T-helper 2 cell treated with Interferon-gamma antibody and Interleukin-4, amounts not matched to agents 5 μg/mL and 100 μg/mL, for 36 hours (primary cell): ENCODE measurements around the gene NECTIN2.
"Not testable (repeated sequence)": the region's sequence is repeated elsewhere in the genome, so short reads cannot be mapped to it uniquely, and the experiment has no call there.

ENCODE experiments used
- DNase-seq: peaks from one replicate; pipeline ENCODE4 v3.0.0; 2021; ENCODE audit warnings: low spot score
- H3K27ac Mint-ChIP-seq: one replicate; pipeline ENCODE4 v1.8.0; 2021; ENCODE audit warnings: mild to moderate bottlenecking, mixed read lengths
- H3K27me3 Mint-ChIP-seq: one replicate; pipeline ENCODE4 v1.8.0; 2021; ENCODE audit warnings: low read depth, mixed read lengths
- H3K36me3 Mint-ChIP-seq: one replicate; pipeline ENCODE4 v1.8.0; 2021; ENCODE audit warnings: low read depth, mixed read lengths
- H3K4me1 Mint-ChIP-seq: one replicate; pipeline ENCODE4 v1.8.0; 2021; ENCODE audit warnings: low read depth, mixed read lengths
- H3K4me3 Mint-ChIP-seq: one replicate; pipeline ENCODE4 v1.8.0; 2022; ENCODE audit warnings: mild to moderate bottlenecking, moderate library complexity, mixed read lengths
- H3K9me3 Mint-ChIP-seq: one replicate; pipeline ENCODE4 v1.8.0; 2021; ENCODE audit warnings: mixed read lengths

NECTIN2 gene

DNA sequence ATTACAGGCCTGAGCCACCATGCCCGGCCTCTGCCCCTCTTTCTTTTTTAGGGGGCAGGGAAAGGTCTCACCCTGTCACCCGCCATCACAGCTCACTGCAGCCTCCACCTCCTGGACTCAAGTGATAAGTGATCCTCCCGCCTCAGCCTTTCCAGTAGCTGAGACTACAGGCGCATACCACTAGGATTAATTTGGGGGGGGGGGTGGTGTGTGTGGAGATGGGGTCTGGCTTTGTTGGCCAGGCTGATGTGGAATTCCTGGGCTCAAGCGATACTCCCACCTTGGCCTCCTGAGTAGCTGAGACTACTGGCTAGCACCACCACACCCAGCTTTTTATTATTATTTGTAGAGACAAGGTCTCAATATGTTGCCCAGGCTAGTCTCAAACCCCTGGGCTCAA is 63.7 kb downstream of the NECTIN2 start:
- Mint-ChIP-seq H3K4me3 (no peak overlapping the region), H3K36me3 (no peaks in the 10 kb centered on the region), H3K4me1 (peaks cover 19% of the 10 kb centered on the region), H3K27me3 (peaks cover 30% of the 10 kb centered on the region), H3K9me3 (no peaks in the 10 kb centered on the region), H3K27ac (no peak overlapping the region)
- no peak for DNase-seq

DNA sequence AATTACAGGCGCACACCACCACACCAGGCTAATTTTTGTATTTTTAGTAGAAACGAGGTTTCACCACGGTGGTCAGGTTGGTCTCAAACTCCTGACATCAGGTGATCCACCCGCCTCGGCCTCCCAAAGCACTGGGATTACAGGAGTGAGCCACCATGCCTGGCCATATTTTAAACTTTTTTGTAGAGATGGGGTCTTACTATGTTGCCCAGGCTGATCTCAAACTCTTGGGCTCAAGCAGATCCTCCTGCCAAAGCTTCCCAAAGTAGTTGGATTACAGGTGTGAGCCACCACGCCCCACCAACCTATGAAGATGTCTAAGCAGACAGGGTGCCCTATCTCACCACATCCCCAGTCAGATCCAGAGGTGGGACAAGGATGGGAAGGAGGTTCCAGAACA is 65.8 kb downstream of the NECTIN2 start:
- H3K36me3 Mint-ChIP-seq, DNase-seq, H3K27ac Mint-ChIP-seq, H3K9me3 Mint-ChIP-seq, H3K4me3 Mint-ChIP-seq: not testable (repeated sequence)
- Mint-ChIP-seq H3K27me3 (peaks cover 18% of the 10 kb centered on the region), H3K4me1 (peaks cover 17% of the 10 kb centered on the region)

DNA sequence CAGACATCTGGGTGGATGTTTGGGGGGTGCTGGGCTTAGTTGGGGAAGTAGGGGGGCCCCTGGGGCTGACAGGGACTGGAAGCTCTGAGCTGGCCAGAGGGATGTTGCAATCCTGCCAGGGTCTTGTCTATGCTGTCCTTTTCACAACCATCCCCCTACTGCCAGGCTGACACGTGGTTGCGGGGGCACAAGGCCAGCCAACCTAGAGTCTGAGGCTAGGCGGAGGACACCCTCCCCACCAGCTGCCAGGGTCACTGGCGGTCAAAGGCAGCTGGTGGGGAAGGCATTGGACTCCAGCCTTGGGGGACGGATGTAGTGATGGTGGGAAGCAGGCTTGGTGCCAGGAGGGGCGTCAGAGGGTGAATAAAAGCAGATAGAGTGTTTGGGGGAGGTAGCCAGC is 66.8 kb downstream of the NECTIN2 start:
- DNase-seq: no peak
- no peaks in the 10 kb centered on the region for H3K9me3 Mint-ChIP-seq
- H3K27ac Mint-ChIP-seq: no peak overlapping the region
- H3K27me3 Mint-ChIP-seq: peaks cover 17% of the 10 kb centered on the region
- peaks cover 17% of the 10 kb centered on the region for H3K4me1 Mint-ChIP-seq
- H3K36me3 Mint-ChIP-seq: no peaks in the 10 kb centered on the region
- no peak overlapping the region for H3K4me3 Mint-ChIP-seq

DNA sequence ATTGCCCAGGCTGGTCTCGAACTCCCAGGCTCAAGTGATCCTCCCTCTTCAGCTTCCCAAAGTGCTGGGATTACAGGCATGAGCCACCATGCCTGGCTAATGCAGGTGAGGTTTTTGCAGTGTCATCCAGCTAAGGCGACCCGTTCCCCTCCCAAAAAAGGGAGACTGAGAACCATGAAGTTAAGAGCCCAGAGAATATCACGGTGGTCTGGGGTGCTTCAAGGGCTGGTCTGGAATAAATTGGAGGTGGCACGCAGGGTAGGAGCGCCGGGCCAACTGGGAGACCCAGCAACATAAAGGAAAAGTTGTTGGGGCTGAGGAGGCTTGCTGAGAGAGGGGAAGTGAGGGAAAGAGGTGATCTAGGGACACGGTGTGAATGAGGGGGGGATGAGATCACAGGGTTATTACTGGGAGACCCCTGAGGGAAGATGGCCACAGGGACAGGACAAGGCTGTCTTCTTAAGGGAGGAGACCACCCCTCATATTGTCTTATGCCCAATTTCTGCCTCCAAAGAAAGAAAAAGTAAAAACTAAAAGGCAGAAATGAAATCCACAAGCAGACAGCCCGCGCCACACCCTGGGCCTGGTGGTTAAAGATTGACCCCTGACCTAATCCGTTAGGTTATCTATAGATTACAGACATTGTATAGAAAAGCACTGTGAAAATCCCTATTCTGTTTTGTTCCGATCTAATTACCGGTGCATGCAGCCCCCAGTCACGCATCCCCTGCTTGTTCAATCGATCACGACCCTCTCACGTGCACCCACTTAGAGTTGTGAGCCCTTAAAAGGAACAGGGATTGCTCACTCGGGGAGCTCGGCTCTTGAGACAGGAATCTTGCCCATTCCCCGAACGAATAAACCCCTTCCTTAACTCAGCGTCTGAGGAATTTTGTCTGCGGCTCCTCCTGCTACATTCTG is 67.7 kb downstream of the NECTIN2 start:
- not testable (repeated sequence) for H3K36me3 Mint-ChIP-seq, H3K9me3 Mint-ChIP-seq, DNase-seq
- H3K27ac Mint-ChIP-seq: peak overlapping the region; percentile 90
- H3K4me1 Mint-ChIP-seq: peaks cover 17% of the 10 kb centered on the region
- peak overlapping the region; percentile 97 for H3K4me3 Mint-ChIP-seq
- H3K27me3 Mint-ChIP-seq: peaks cover 17% of the 10 kb centered on the region

DNA sequence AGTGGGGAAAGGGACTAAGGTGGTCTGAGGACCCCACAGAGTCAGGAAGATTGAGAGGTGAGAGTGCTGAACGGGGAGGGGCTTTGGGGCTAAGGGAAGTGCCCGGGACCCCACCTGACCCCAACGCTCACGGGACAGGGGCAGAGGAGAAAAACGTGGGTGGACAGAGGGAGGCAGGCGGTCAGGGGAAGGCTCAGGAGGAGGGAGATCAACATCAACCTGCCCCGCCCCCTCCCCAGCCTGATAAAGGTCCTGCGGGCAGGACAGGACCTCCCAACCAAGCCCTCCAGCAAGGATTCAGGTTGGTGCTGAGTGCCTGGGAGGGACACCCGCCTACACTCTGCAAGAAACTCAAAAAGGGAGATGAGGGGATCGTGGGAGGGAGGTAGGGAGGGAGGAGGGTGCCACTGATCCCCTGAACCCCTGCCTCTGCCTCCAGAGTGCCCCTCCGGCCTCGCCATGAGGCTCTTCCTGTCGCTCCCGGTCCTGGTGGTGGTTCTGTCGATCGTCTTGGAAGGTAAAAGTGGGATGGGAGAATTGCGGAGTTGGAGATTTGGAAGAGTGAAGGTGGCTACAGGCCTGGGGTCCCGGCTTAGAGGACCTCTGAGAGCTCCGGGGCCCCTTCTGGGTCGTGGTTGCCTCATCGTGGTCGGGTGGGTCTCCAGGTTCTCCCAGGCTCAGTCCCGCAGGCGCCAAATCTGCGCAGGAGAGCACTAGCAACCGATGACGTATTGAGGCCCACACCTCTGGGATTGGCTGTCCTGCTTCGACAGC is 68.5 kb downstream of the NECTIN2 start, which contains the start of gene APOC1:
TSS of gene APOC1 (plus strand) at position 176 of the 774 bp plus-strand sequence. CDS start at position 460, 284 bp downstream.
- H3K4me1 Mint-ChIP-seq: peaks cover 17% of the 10 kb centered on the region
- peak; percentile 81 for DNase-seq
- H3K36me3 Mint-ChIP-seq, H3K9me3 Mint-ChIP-seq: not testable (repeated sequence)
- peak within 1 kb of the TSS; percentile 90 for H3K27ac Mint-ChIP-seq
- H3K4me3 Mint-ChIP-seq: peak within 1 kb of the TSS; percentile 97
- peaks cover 17% of the 10 kb centered on the region for H3K27me3 Mint-ChIP-seq

DNA sequence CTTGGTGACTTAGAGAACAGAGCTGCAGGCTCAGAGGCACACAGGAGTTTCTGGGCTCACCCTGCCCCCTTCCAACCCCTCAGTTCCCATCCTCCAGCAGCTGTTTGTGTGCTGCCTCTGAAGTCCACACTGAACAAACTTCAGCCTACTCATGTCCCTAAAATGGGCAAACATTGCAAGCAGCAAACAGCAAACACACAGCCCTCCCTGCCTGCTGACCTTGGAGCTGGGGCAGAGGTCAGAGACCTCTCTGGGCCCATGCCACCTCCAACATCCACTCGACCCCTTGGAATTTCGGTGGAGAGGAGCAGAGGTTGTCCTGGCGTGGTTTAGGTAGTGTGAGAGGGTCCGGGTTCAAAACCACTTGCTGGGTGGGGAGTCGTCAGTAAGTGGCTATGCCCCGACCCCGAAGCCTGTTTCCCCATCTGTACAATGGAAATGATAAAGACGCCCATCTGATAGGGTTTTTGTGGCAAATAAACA is 78.2 kb downstream of the NECTIN2 start:
- no peaks in the 10 kb centered on the region for H3K9me3 Mint-ChIP-seq
- no peak overlapping the region for H3K27ac Mint-ChIP-seq
- H3K4me1 Mint-ChIP-seq: no peaks in the 10 kb centered on the region
- H3K4me3 Mint-ChIP-seq: no peak overlapping the region
- DNase-seq: no peak
- H3K27me3 Mint-ChIP-seq: peaks cover 14% of the 10 kb centered on the region
- H3K36me3 Mint-ChIP-seq: no peaks in the 10 kb centered on the region

DNA sequence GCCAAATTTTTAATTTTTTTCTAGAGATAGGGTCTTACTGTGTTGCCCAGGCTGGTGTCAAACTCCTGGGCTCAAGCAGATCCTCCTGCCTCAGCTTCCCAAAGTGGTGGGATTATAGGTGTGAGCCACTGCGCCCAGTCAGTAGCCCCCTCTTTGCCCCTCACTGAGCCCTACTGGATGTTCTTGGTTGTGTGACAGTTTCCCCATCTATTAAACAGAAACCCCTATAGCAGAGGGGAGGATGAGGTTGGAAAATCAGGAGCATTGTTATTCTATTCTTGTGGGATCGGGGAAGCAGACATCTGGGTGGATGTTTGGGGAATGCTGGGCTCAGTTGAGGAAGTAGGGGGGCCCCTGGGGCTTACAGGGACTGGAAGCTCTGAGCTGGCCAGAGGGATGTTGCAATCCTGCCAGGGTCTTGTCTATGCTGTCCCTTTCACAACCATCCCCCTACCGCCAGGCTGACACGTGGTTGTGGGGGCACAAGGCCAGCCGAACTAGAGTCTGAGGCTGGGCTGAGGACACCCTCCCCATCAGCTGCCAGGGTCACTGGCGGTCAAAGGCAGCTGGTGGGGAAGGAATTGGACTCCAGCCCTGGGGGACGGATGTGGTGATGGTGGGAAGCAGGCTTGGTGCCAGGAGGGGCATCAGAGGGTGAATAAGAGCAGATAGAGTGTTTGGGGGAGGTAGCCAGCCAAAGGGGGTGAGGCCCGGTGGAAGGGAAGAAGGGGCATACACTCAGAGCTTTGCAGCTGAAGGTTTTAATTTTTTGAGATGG is 79.2 kb downstream of the NECTIN2 start:
- H3K4me3 Mint-ChIP-seq: no peak overlapping the region
- DNase-seq: no peak
- H3K36me3 Mint-ChIP-seq: no peaks in the 10 kb centered on the region
- peaks cover 14% of the 10 kb centered on the region for H3K27me3 Mint-ChIP-seq
- H3K4me1 Mint-ChIP-seq: no peaks in the 10 kb centered on the region
- no peak overlapping the region for H3K27ac Mint-ChIP-seq
- H3K9me3 Mint-ChIP-seq: no peaks in the 10 kb centered on the region

DNA sequence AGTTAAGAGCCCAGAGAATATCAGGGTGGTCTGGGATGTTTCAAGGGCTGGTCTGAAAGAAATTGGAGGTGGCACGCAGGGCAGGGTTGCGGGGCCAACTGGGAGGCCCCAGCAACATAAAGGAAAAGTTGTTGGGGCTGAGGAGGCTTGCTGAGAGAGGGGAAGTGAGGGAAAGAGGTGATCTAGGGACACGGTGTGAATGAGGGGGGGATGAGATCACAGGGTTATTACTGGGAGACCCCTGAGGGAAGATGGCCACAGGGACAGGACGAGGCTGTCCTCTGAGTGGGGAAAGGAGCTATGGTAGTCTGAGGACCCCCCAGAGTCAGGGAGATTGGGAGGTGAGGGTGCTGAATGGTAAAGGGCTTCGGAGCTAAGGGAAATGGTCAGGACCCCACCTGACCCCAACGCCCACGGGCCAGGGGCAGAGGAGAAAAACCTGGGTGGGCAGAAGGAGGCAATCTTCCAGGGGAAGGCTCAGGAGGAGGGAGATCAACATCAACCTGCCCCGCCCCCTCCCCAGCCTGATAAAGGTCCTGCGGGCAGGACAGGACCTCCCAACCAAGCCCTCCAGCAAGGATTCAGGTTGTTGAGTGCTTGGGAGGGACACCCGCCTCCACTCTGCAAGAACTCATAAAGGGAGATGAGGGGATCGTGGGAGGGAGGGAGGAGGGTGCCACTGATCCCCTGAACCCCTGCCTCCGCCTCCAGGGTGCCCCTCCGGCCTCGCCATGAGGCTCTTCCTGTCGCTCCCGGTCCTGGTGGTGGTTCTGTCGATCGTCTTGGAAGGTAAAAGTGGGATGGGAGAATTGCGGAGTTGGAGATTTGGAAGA is 80.4 kb downstream of the NECTIN2 start:
- not testable (repeated sequence) for H3K9me3 Mint-ChIP-seq, H3K4me1 Mint-ChIP-seq, H3K36me3 Mint-ChIP-seq, H3K27ac Mint-ChIP-seq, DNase-seq
- Mint-ChIP-seq H3K27me3 (peaks cover 14% of the 10 kb centered on the region), H3K4me3 (peak overlapping the region; percentile 72)

DNA sequence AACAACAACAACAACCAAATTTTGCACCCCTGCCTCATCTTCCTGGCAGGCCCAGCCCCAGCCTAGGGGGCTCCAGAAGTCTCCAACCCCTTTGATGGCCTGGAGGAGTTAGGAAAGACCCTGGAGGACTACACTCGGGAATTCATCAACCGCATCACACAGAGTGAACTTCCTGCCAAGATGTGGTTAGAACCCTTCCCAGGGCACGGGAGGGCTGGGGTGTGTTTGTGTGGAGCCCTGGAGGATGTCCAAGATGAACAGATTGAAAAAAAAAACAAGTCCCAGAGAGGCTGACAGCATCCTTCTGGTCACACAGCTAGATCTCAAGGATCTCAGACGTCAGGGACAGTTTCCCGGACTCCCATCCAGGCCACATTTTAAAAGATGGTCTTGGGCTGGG is 81.6 kb downstream of the NECTIN2 start:
- Mint-ChIP-seq H3K4me3 (no peak overlapping the region), H3K27me3 (peaks cover 14% of the 10 kb centered on the region), H3K36me3 (no peaks in the 10 kb centered on the region), H3K27ac (no peak overlapping the region), H3K9me3 (no peaks in the 10 kb centered on the region), H3K4me1 (no peaks in the 10 kb centered on the region)
- no peak for DNase-seq

DNA sequence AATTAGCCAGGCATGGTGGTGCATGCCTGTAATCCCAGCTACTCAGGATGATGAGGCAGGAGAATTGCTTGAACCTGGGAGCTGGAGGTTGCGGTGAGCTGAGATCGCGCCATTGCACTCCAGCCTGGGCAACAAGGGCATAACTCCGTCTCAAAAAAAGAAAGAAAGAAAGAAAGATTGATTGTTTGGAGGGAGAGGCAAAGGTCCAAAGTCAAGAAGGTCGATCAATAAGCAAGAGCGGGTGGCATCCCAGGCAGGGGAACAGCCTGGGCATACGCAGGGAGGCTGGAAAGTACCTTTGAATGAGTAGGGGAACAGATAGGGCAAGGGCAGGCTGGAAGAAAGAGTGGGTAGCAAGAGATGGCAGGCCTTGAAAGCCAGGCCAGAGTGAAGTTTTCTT is 84.0 kb downstream of the NECTIN2 start:
- Mint-ChIP-seq H3K4me1 (no peaks in the 10 kb centered on the region), H3K27me3 (peaks cover 13% of the 10 kb centered on the region), H3K36me3 (no peaks in the 10 kb centered on the region), H3K4me3 (no peak overlapping the region), H3K9me3 (no peaks in the 10 kb centered on the region), H3K27ac (no peak overlapping the region)
- no peak for DNase-seq

DNA sequence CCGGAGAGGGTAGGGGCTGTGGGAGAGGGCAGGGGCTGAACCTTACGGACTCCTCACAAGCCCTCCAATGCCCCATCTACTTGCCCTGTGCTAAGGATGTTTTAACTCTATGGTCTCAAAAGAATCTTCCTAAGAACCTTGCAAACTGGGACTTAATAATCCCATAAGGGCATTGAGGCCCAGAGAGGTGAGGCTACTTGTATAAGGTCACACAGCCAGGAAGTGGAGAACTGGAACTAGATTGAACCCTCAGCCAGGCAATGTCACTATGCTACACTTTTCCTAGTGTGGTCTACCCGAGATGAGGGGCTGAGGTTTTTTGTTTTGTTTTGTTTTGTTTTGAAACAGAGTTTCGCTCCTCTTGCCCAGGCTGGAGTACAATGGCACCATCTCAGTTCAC is 85.4 kb downstream of the NECTIN2 start:
- Mint-ChIP-seq H3K36me3 (no peaks in the 10 kb centered on the region), H3K27me3 (peaks cover 4% of the 10 kb centered on the region), H3K4me1 (no peaks in the 10 kb centered on the region), H3K9me3 (no peaks in the 10 kb centered on the region), H3K4me3 (no peak overlapping the region), H3K27ac (no peak overlapping the region)
- DNase-seq: no peak
